H1 (cell line): ENCODE measurements around the gene RCC2. TPM values are rescaled to one million over a fixed set of nuclear protein-coding genes. Genes with fewer than 3 reads are reported as not detected.

ENCODE experiments used
- BCL11A ChIP-seq, 2 experiments: IDR thresholded peaks; one replicate each; pipeline ENCODE4 v1.6.1; 2011; ENCODE audit warnings: low read depth in 2 of 2, low read length in 2 of 2, mild to moderate bottlenecking in 2 of 2
- CTBP2 ChIP-seq: IDR thresholded peaks from 2 replicates; pipeline ENCODE4 v1.7.0; 2011; ENCODE audit warnings: borderline replicate concordance, mild to moderate bottlenecking, moderate library complexity, mixed read lengths, low read length; ENCODE audit not compliant: insufficient read depth, insufficient read length
- KDM1A ChIP-seq: fragments of 200-600, 300-600 bp; sonication (generic); IDR thresholded peaks from 2 replicates; pipeline ENCODE4 v1.7.1; 2016; ENCODE audit warnings: mild to moderate bottlenecking, low read length, borderline replicate concordance
- RNF2 ChIP-seq: fragments of 200-900, 300-1000 bp; sonication (generic); IDR thresholded peaks from 2 replicates; pipeline ENCODE4 v1.7.1; 2016; ENCODE audit warnings: borderline replicate concordance, low read depth, mild to moderate bottlenecking, antibody characterized with exemption, low read length; ENCODE audit not compliant: poor library complexity, severe bottlenecking; ENCODE audit errors: missing control alignments
- polyA plus RNA-seq, 7 experiments: library from polyadenylated mRNA; depleted of rRNA in 3 of 7; stranded (reverse) in 5 of 7; unstranded in 2 of 7; fragments of >200 nt in 5 of 7; fragments of 200-250 nt in 2 of 7; gene quantifications; 1 replicate in 5 of 7; 2 replicates in 1 of 7; 4 replicates in 1 of 7; pipeline versions ENCODE4 v1.2.1 to v1.2.3, GENCODE V29; 2011 to 2013; ENCODE audit warnings: missing spikeins in 2 of 7, mixed read lengths in 2 of 7
- total RNA-seq: library from RNA; stranded (reverse); fragmentation: NEBNext Ultra II Directional; extraction: Animal tissue kit (Norgen Biotek cat#: 25700); gene quantifications from 2 replicates; pipeline ENCODE4 v1.2.1, GENCODE V29; 2021
- TF ChIP-seq, protein P1 (sequence below): IDR thresholded peaks from 2 replicates; pipeline ENCODE4 v1.6.1; 2011; ENCODE audit warnings: low read length, improper control_type of control experiment

Gene RCC2
- total and polyA plus RNA-seq, 2 of the 8 experiments (the other 6 are each of a cell fraction or from before 2014, with no cell fraction given) = 229 to 455 TPM

GRCh38 chr1:17423781-17424245 is 15.7 kb downstream of the RCC2 start (continued):
- TF ChIP-seq BCL11A (IDR thresholded peaks at IDR 0.05; ENCODE audit: low read depth in 2 of 2, low read length in 2 of 2) (no peak), KDM1A (no peak), RNF2 (no peak), CTBP2 (no peak)
- TF ChIP-seq, protein P1, sequence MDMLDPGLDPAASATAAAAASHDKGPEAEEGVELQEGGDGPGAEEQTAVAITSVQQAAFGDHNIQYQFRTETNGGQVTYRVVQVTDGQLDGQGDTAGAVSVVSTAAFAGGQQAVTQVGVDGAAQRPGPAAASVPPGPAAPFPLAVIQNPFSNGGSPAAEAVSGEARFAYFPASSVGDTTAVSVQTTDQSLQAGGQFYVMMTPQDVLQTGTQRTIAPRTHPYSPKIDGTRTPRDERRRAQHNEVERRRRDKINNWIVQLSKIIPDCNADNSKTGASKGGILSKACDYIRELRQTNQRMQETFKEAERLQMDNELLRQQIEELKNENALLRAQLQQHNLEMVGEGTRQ = no peak
